Measurements from ENCODE around the gene CISH.

The CISH gene

DNA sequence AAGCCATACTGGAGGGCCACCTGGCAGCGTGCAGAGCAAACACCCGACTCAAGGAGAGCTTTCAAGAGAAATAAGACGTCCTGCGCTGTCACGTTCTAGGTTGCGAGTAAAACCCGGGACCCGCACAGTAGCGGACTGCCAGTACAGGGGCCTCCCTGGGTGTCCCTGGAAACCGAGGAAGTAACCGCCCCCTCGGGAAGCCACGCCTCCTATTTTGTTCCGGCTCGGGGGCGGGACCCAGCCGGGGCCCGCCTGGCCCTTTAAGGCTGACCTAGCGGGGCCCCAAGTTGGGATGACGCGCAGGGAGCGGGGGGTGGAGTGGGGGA, 5.2 kb upstream of the CISH start:
- Histone ChIP-seq H3K9me3 (ENCODE audit: severe bottlenecking) (no peaks in the 10 kb centered on the region), H3K27ac (no peak overlapping the region), H3K4me3 (ENCODE audit: low read depth, low read length) (peak overlapping the region; percentile 45), H3K36me3 (peaks cover 2% of the 10 kb centered on the region), H3K27me3 (ENCODE audit: insufficient read depth, low read depth, severe bottlenecking) (no peaks in the 10 kb centered on the region)
- peak; percentile 92 for DNase-seq
- TF ChIP-seq, protein P1, sequence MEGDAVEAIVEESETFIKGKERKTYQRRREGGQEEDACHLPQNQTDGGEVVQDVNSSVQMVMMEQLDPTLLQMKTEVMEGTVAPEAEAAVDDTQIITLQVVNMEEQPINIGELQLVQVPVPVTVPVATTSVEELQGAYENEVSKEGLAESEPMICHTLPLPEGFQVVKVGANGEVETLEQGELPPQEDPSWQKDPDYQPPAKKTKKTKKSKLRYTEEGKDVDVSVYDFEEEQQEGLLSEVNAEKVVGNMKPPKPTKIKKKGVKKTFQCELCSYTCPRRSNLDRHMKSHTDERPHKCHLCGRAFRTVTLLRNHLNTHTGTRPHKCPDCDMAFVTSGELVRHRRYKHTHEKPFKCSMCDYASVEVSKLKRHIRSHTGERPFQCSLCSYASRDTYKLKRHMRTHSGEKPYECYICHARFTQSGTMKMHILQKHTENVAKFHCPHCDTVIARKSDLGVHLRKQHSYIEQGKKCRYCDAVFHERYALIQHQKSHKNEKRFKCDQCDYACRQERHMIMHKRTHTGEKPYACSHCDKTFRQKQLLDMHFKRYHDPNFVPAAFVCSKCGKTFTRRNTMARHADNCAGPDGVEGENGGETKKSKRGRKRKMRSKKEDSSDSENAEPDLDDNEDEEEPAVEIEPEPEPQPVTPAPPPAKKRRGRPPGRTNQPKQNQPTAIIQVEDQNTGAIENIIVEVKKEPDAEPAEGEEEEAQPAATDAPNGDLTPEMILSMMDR (IDR thresholded peaks at IDR 0.05; ENCODE audit: low read depth, low read length): no peak

DNA sequence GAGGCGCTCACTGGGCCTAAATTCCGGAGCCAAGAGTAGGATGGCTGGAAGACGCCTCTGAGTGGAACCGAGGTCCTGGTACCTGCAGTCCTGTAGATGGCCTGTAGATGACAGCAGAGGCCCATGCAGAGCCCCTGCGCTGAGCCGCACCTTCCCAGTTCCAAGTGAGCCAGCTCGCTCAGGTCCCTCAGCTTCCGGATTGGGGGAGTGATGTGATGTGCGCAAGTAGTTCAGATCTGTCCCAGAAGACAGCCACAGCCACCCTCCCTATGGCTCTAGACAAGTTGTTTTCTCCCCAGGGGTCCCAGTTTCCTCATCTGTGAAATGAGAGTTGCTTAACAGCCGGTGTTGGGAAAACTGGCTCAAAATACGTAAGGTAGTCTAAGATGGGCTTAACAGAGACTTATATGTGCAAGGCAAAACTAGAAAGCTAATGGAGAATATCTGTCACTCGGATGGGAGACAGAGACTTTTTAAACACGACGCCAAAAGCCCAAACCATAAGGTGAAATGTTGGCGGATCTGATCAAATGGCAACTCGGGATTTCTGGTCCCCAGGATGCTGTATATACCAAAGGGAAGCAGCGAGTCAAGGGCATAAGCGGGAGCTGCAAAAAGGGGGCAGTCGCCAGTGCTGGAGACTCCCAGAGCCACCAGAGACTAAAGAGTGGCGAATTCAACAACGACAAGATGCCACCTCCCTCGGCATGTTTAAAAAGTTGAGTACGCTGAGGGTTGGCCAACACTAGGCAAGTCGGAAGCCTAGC, 4.6 kb upstream of the CISH start:
- TF ChIP-seq, protein P1 (IDR thresholded peaks at IDR 0.05; ENCODE audit: low read depth, low read length): peak; percentile 100
- no peaks in the 10 kb centered on the region for H3K27me3 ChIP-seq (ENCODE audit: insufficient read depth, low read depth, severe bottlenecking)
- DNase-seq: peak; percentile 87
- H3K4me3 ChIP-seq (ENCODE audit: low read depth, low read length): peak overlapping the region; percentile 45
- peaks cover 2% of the 10 kb centered on the region for H3K36me3 ChIP-seq
- no peaks in the 10 kb centered on the region for H3K9me3 ChIP-seq (ENCODE audit: severe bottlenecking)
- no peak overlapping the region for H3K27ac ChIP-seq

- no peaks in the 10 kb centered on the region for H3K27me3 ChIP-seq (ENCODE audit: insufficient read depth, low read depth, severe bottlenecking)
- H3K9me3 ChIP-seq (ENCODE audit: severe bottlenecking): no peaks in the 10 kb centered on the region
- no peaks in the 10 kb centered on the region; the same call in none of the 2 replicates for H3K36me3 ChIP-seq
- TF ChIP-seq, protein P1 (IDR thresholded peaks at IDR 0.05; ENCODE audit: low read depth, low read length): no peak
- no peak for DNase-seq
- no peak overlapping the region for H3K4me3 ChIP-seq (ENCODE audit: low read depth, low read length)
- H3K27ac ChIP-seq: no peak overlapping the region
Measured at GRCh38 chr3:50615190-50615589, 3.6 kb upstream of the CISH start.

DNA sequence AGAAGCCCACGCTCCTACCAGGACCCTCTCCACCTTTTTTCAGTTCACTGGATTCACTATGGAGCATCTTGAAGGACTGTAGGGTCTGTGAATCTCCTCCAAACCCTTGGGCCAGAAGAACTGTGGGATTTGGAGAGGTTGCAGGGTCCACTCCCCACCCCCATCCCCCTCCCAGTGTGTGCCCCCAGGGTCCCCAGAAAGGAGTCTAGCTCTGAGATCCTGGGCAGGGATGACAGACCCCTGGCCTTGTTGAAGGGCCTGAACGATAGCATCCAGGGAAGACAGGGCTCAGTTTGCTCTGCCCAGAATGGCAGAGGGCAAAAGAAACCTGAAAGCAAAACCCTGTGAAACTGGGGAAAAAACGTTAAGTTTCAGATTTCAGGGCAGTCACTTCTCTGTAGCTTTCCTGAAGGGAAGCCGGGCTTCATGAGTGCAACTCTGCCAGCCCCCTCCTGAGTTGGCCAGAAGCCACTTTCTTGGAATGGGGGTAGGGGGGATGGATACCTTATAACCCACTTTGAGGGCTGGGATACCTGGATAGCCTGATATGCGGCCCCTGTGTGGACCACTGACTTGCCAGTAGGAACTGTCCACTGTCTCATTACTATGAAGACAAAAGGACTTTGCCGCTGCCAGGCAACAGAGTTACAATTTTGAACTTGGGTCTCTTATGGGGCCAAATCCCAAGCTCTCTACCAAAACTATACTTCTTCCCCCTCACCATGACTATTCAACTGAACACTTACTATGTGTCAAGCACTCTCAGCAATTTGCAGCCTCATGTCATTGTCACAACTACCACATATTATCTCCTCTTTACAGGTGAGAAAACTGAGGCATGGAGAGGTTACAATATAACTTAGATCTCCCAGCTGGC, 1.6 kb upstream of the CISH start:
- peaks cover 7% of the 10 kb centered on the region for H3K36me3 ChIP-seq
- TF ChIP-seq, protein P1 (IDR thresholded peaks at IDR 0.05; ENCODE audit: low read depth, low read length): no peak
- H3K27ac ChIP-seq: no peak overlapping the region
- no peaks in the 10 kb centered on the region for H3K9me3 ChIP-seq (ENCODE audit: severe bottlenecking)
- DNase-seq: no peak
- H3K27me3 ChIP-seq (ENCODE audit: insufficient read depth, low read depth, severe bottlenecking): no peaks in the 10 kb centered on the region
- H3K4me3 ChIP-seq (ENCODE audit: low read depth, low read length): no peak overlapping the region

DNA sequence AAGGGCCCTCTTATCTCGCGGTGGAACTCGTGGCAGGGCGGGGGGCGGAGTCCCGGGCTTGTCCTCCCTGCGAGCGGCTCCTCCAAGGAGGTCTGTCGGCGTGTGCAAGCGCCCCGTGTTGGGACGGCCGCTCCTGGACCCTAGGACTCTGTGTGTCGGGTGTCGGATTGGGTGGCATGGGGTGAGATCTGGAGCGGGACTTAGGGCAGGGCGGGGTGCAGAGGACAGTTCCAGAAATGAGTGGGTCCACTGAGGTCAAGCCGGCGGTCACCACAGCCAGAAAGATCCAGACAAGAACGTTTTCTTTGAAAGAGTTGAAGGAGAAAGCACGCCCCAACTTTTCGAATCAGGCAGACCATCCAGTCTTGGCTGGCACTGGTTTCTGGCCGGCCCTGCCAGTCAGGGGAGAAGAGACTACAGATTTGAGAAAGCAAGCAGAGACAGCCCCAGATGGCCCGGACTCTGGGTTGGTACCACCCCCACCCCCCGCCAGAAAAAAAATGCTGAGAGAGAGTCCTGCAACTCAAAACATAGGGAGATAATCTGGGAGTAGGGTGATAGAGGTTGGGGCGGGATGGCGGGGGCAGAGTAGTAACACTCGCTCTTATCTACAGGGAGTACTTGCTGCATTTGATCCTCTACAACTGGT, 784 bp upstream of the CISH start:
- H3K27me3 ChIP-seq (ENCODE audit: insufficient read depth, low read depth, severe bottlenecking): no peaks in the 10 kb centered on the region
- peak overlapping the region; percentile 73 for H3K4me3 ChIP-seq (ENCODE audit: low read depth, low read length)
- peak overlapping the region; percentile 85 for H3K27ac ChIP-seq
- peaks cover 14% of the 10 kb centered on the region for H3K36me3 ChIP-seq
- peak; percentile 35 for DNase-seq
- TF ChIP-seq, protein P1 (IDR thresholded peaks at IDR 0.05; ENCODE audit: low read depth, low read length): no peak
- no peaks in the 10 kb centered on the region for H3K9me3 ChIP-seq (ENCODE audit: severe bottlenecking)
